AG08396 (cell line): ENCODE results near the gene NPFFR1.

Source experiments
- DNase-seq: peaks from one replicate; pipeline ENCODE4 v3.0.0; 2012; ENCODE audit warnings: low spot score, mixed read lengths

The NPFFR1 gene

GRCh38 chr10:70283445-70284399, at the start of gene NPFFR1:
Gene NPFFR1 (minus strand): TSS chr10:70284004. CDS start chr10:70283676, 328 bp downstream.
- DNase-seq: no peak

- DNase-seq: no peak
Observed at GRCh38 chr10:70333268-70333667, 49.5 kb upstream of the NPFFR1 start.

GRCh38 chr10:70331486-70332268, 47.9 kb upstream of the NPFFR1 start:
- peak; percentile 87 for DNase-seq

GRCh38 chr10:70331160-70331485, 47.3 kb upstream of the NPFFR1 start:
- no peak for DNase-seq

GRCh38 chr10:70330671-70331070, 46.9 kb upstream of the NPFFR1 start:
- no peak for DNase-seq

- DNase-seq: peak; percentile 44
Observed at GRCh38 chr10:70328967-70329366, 45.2 kb upstream of the NPFFR1 start.

- DNase-seq: no peak
Observed at GRCh38 chr10:70328018-70328417, 44.2 kb upstream of the NPFFR1 start.

GRCh38 chr10:70324951-70325781, 41.4 kb upstream of the NPFFR1 start:
- no peak for DNase-seq

GRCh38 chr10:70324339-70324861, 40.6 kb upstream of the NPFFR1 start:
- no peak for DNase-seq

GRCh38 chr10:70323697-70324338, 40.0 kb upstream of the NPFFR1 start:
- no peak for DNase-seq

GRCh38 chr10:70323138-70323696, 39.4 kb upstream of the NPFFR1 start:
- no peak for DNase-seq

- DNase-seq: no peak
Observed at GRCh38 chr10:70321897-70322890, 38.4 kb upstream of the NPFFR1 start.

GRCh38 chr10:70321233-70321632, 37.4 kb upstream of the NPFFR1 start:
- DNase-seq: no peak

GRCh38 chr10:70320751-70321150, 36.9 kb upstream of the NPFFR1 start:
- no peak for DNase-seq

GRCh38 chr10:70319824-70320223, 36.0 kb upstream of the NPFFR1 start:
- no peak for DNase-seq

GRCh38 chr10:70319183-70319582, 35.4 kb upstream of the NPFFR1 start:
- DNase-seq: no peak

GRCh38 chr10:70317943-70318318, 34.1 kb upstream of the NPFFR1 start:
- DNase-seq: no peak

GRCh38 chr10:70317272-70317942, 33.6 kb upstream of the NPFFR1 start:
- no peak for DNase-seq

GRCh38 chr10:70315815-70316214, 32.0 kb upstream of the NPFFR1 start:
- DNase-seq: no peak
